DMS153 (cell line): ENCODE measurements around the gene SOX13.

ENCODE experiments used
- DNase-seq: peaks from one replicate; lab custom pipeline; 2025; lab: John Stamatoyannopoulos, UW

The SOX13 gene

GRCh38 chr1:204107892-204108291 is 35.0 kb downstream of the SOX13 start:
- no peak for DNase-seq

- DNase-seq: peak; percentile 91
These were observed 35.6 kb downstream of the SOX13 start for GRCh38 chr1:204108312-204109141.

GRCh38 chr1:204110894-204111633 is 38.1 kb downstream of the SOX13 start:
- DNase-seq: no peak

- DNase-seq: no peak
These were observed 40.2 kb downstream of the SOX13 start for GRCh38 chr1:204112876-204113730.

- DNase-seq: no peak
These were observed 41.0 kb downstream of the SOX13 start for GRCh38 chr1:204113896-204114295.

- no peak for DNase-seq
These were observed 41.7 kb downstream of the SOX13 start for GRCh38 chr1:204114606-204115005.

GRCh38 chr1:204115116-204115515 is 42.2 kb downstream of the SOX13 start:
- no peak for DNase-seq

GRCh38 chr1:204116539-204116938 is 43.6 kb downstream of the SOX13 start:
- DNase-seq: no peak

GRCh38 chr1:204121840-204122555 is 49.1 kb downstream of the SOX13 start:
- DNase-seq: no peak

GRCh38 chr1:204123376-204123775 is 50.5 kb downstream of the SOX13 start:
- DNase-seq: no peak

GRCh38 chr1:204124639-204125038 is 51.7 kb downstream of the SOX13 start:
- no peak for DNase-seq

- no peak for DNase-seq
These were observed 52.9 kb downstream of the SOX13 start for GRCh38 chr1:204125759-204126351.

- DNase-seq: no peak
These were observed 53.5 kb downstream of the SOX13 start for GRCh38 chr1:204126386-204126785.

- DNase-seq: no peak
These were observed 54.0 kb downstream of the SOX13 start for GRCh38 chr1:204126956-204127355.

- DNase-seq: peak; percentile 80
These were observed 54.8 kb downstream of the SOX13 start for GRCh38 chr1:204127597-204128242.

GRCh38 chr1:204128464-204128963 is 55.6 kb downstream of the SOX13 start:
- DNase-seq: no peak

GRCh38 chr1:204128964-204129896 is 56.3 kb downstream of the SOX13 start:
- DNase-seq: peak; percentile 55

GRCh38 chr1:204130178-204130577 is 57.3 kb downstream of the SOX13 start:
- DNase-seq: no peak
